ENCODE data around the gene RASGRF2. TPM values are rescaled to one million over a fixed set of nuclear protein-coding genes. Genes with fewer than 3 reads are reported as not detected.
"Not testable (repeated sequence)": the region's sequence is repeated elsewhere in the genome, so short reads cannot be mapped to it uniquely, and the experiment has no call there.

RASGRF2 gene
- total RNA-seq, 1 experiment from 2014 or later, result under 0.01 TPM

DNA sequence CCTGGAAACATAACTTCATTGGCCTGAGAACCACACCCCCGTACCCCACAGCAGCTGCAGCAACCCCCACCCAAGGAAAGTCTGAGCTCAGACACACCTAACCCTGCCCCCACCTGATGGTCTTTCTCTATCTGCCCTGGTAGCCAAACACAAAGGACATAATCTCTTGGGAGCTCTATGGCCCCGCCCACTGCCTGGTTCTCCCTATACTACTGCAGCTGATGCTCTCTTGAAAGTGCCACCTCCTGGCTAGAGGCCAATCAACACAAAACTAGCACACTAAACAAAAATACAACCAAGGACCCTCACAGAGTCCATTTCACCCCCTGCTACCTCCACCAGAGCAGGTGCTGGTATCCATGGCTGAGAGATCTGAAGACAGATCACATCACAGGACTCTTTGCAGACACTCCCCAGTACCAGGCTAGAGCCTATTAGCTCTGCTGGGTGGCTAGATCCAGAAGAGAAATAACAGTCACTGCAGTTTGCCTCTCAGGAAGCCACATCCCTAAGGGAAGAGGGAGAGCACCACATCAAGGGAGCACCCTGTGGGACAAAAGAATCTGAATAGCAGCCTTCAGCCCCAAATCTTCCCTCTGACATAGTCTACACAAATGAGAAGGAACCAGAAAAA, 310.3 kb downstream of the RASGRF2 start:
- DNase-seq (ENCODE audit: low read depth), result not testable (repeated sequence)
